ENCODE measurements around the gene KCNK3. TPM values are rescaled to one million over a fixed set of nuclear protein-coding genes. Genes with fewer than 3 reads are reported as not detected.
"Not testable (repeated sequence)": the region's sequence is repeated elsewhere in the genome, so short reads cannot be mapped to it uniquely, and the experiment has no call there.

KCNK3 gene
- total RNA-seq, 2 experiments from 2014 or later = not detected

GRCh38 chr2:26740890-26741302, 48.4 kb downstream of the KCNK3 start:
- ATAC-seq (peak; percentile 95), DNase-seq (peak; percentile 72)
- peak overlapping the region; percentile 58 for H3K27ac Mint-ChIP-seq
- H3K4me3 Mint-ChIP-seq = peak overlapping the region; percentile 6
- peaks cover 18% of the 10 kb centered on the region for H3K4me1 Mint-ChIP-seq
- CTCF ChIA-PET = interaction anchor here (0.6 to 12.0 kb wide), 5 partner anchors 9 to 163 kb away, joined by 3 to 178 read pairs (median 3); no protein-coding TSS in a partner anchor
- peaks cover 3% of the 10 kb centered on the region for H3K27me3 Mint-ChIP-seq
- H3K36me3 Mint-ChIP-seq = no peaks in the 10 kb centered on the region
- no peaks in the 10 kb centered on the region for H3K9me3 Mint-ChIP-seq (ENCODE audit: low read depth)

GRCh38 chr2:26742048-26742770, 49.7 kb downstream of the KCNK3 start:
- DNase-seq (no peak), ATAC-seq (no peak)
- CTCF ChIA-PET = interaction anchor here (0.7 to 12.0 kb wide), 2 partner anchors 137 to 239 kb away, joined by 3 to 178 read pairs; no protein-coding TSS in a partner anchor
- Mint-ChIP-seq H3K9me3 (ENCODE audit: low read depth) (no peaks in the 10 kb centered on the region), H3K4me1 (peaks cover 18% of the 10 kb centered on the region), H3K36me3 (no peaks in the 10 kb centered on the region), H3K27me3 (peaks cover 3% of the 10 kb centered on the region), H3K4me3 (no peak overlapping the region), H3K27ac (no peak overlapping the region)

GRCh38 chr2:26743852-26744251, 51.3 kb downstream of the KCNK3 start:
- no peak overlapping the region for H3K27ac Mint-ChIP-seq
- ATAC-seq = no peak
- DNase-seq = no peak
- H3K36me3 Mint-ChIP-seq = no peaks in the 10 kb centered on the region
- H3K4me1 Mint-ChIP-seq = peaks cover 18% of the 10 kb centered on the region
- H3K9me3 Mint-ChIP-seq (ENCODE audit: low read depth) = no peaks in the 10 kb centered on the region
- no peak overlapping the region for H3K4me3 Mint-ChIP-seq
- CTCF ChIA-PET = interaction anchor here (1.1 to 12.0 kb wide), 6 partner anchors 10 to 240 kb away, joined by 3 to 178 read pairs (median 9); no protein-coding TSS in a partner anchor
- peaks cover 3% of the 10 kb centered on the region for H3K27me3 Mint-ChIP-seq

GRCh38 chr2:26744953-26745352, 52.4 kb downstream of the KCNK3 start:
- no peak overlapping the region for H3K27ac Mint-ChIP-seq

GRCh38 chr2:26745609-26746327, 53.2 kb downstream of the KCNK3 start:
- Mint-ChIP-seq H3K4me1 (peaks cover 10% of the 10 kb centered on the region), H3K27ac (no peak overlapping the region), H3K27me3 (no peaks in the 10 kb centered on the region), H3K36me3 (no peaks in the 10 kb centered on the region), H3K9me3 (ENCODE audit: low read depth) (no peaks in the 10 kb centered on the region), H3K4me3 (no peak overlapping the region)
- ATAC-seq = peak; percentile 65
- DNase-seq = peak; percentile 87
- CTCF ChIA-PET = interaction anchor here (0.6 to 12.0 kb wide), 21 partner anchors 8 to 454 kb away, joined by 3 to 178 read pairs (median 4); no protein-coding TSS in a partner anchor

More at GRCh38 chr2:26744953-26745352, 52.4 kb downstream of the KCNK3 start:
- no peaks in the 10 kb centered on the region for H3K9me3 Mint-ChIP-seq (ENCODE audit: low read depth)
- no peak overlapping the region for H3K4me3 Mint-ChIP-seq
- DNase-seq = no peak
- peaks cover 16% of the 10 kb centered on the region for H3K4me1 Mint-ChIP-seq
- no peak for ATAC-seq
- H3K36me3 Mint-ChIP-seq = no peaks in the 10 kb centered on the region
- H3K27me3 Mint-ChIP-seq = no peaks in the 10 kb centered on the region
- CTCF ChIA-PET = interaction anchor here (0.9 to 12.0 kb wide), 16 partner anchors 8 to 313 kb away, joined by 3 to 178 read pairs (median 6); no protein-coding TSS in a partner anchor

- CTCF ChIA-PET = interaction anchor here (0.9 to 12.0 kb wide), 10 partner anchors 10 to 170 kb away, joined by 3 to 178 read pairs (median 4); no protein-coding TSS in a partner anchor
- Mint-ChIP-seq H3K36me3 (no peaks in the 10 kb centered on the region), H3K27me3 (no peaks in the 10 kb centered on the region), H3K9me3 (ENCODE audit: low read depth) (no peaks in the 10 kb centered on the region), H3K4me3 (no peak overlapping the region), H3K4me1 (no peaks in the 10 kb centered on the region), H3K27ac (no peak overlapping the region)
- ATAC-seq = no peak
- DNase-seq = no peak
Observed at GRCh38 chr2:26746934-26747333, 54.4 kb downstream of the KCNK3 start.

- not testable (repeated sequence) for H3K4me1 Mint-ChIP-seq; H3K27me3 Mint-ChIP-seq; H3K4me3 Mint-ChIP-seq; DNase-seq; H3K27ac Mint-ChIP-seq; H3K9me3 Mint-ChIP-seq (ENCODE audit: low read depth); ATAC-seq; H3K36me3 Mint-ChIP-seq
- CTCF ChIA-PET = interaction anchor here (1.1 to 12.0 kb wide), 2 partner anchors 145 to 172 kb away, joined by 5 to 178 read pairs; no protein-coding TSS in a partner anchor
Observed at GRCh38 chr2:26749787-26750420, 57.4 kb downstream of the KCNK3 start.

- ATAC-seq; H3K4me3 Mint-ChIP-seq; DNase-seq; H3K27me3 Mint-ChIP-seq; H3K27ac Mint-ChIP-seq; H3K9me3 Mint-ChIP-seq (ENCODE audit: low read depth); H3K4me1 Mint-ChIP-seq; H3K36me3 Mint-ChIP-seq: not testable (repeated sequence)
- CTCF ChIA-PET = interaction anchor here (0.7 kb wide), 1 partner anchor 23 kb away, joined by 3 read pairs; no protein-coding TSS in a partner anchor
Observed at GRCh38 chr2:26750467-26750866, 57.9 kb downstream of the KCNK3 start.

- ATAC-seq = no peak
- H3K36me3 Mint-ChIP-seq = no peaks in the 10 kb centered on the region
- CTCF ChIA-PET = interaction anchor here (0.6 kb wide), 1 partner anchor 143 kb away, joined by 4 read pairs; no protein-coding TSS in a partner anchor
Observed at GRCh38 chr2:26752656-26753055, 60.1 kb downstream of the KCNK3 start.

GRCh38 chr2:26754539-26754938, 62.0 kb downstream of the KCNK3 start:
- CTCF ChIA-PET = interaction anchor here (2.4 kb wide), 1 partner anchor 9 kb away, joined by 8 read pairs; no protein-coding TSS in a partner anchor

More at GRCh38 chr2:26752656-26753055, 60.1 kb downstream of the KCNK3 start:
- Mint-ChIP-seq H3K27me3 (peaks cover 9% of the 10 kb centered on the region), H3K4me3 (no peak overlapping the region), H3K4me1 (peaks cover 14% of the 10 kb centered on the region), H3K27ac (no peak overlapping the region), H3K9me3 (ENCODE audit: low read depth) (no peaks in the 10 kb centered on the region)
- DNase-seq = no peak

GRCh38 chr2:26754972-26755670, 62.6 kb downstream of the KCNK3 start:
- H3K36me3 Mint-ChIP-seq = no peaks in the 10 kb centered on the region
- DNase-seq (no peak), ATAC-seq (no peak)
- peaks cover 9% of the 10 kb centered on the region for H3K27me3 Mint-ChIP-seq
- H3K27ac Mint-ChIP-seq = no peak overlapping the region
- H3K9me3 Mint-ChIP-seq (ENCODE audit: low read depth) = no peaks in the 10 kb centered on the region
- no peak overlapping the region for H3K4me3 Mint-ChIP-seq
- H3K4me1 Mint-ChIP-seq = peaks cover 24% of the 10 kb centered on the region
- CTCF ChIA-PET = interaction anchor here (2.4 kb wide), 1 partner anchor 10 kb away, joined by 8 read pairs; no protein-coding TSS in a partner anchor

More at GRCh38 chr2:26754539-26754938, 62.0 kb downstream of the KCNK3 start:
- Mint-ChIP-seq H3K4me3 (no peak overlapping the region), H3K9me3 (ENCODE audit: low read depth) (no peaks in the 10 kb centered on the region), H3K36me3 (no peaks in the 10 kb centered on the region), H3K27ac (no peak overlapping the region), H3K27me3 (peaks cover 9% of the 10 kb centered on the region), H3K4me1 (peaks cover 24% of the 10 kb centered on the region)
- ATAC-seq (no peak), DNase-seq (no peak)

GRCh38 chr2:26756337-26756736, 63.8 kb downstream of the KCNK3 start:
- Mint-ChIP-seq H3K27me3 (peaks cover 9% of the 10 kb centered on the region), H3K9me3 (ENCODE audit: low read depth) (no peaks in the 10 kb centered on the region), H3K4me3 (no peak overlapping the region), H3K27ac (no peak overlapping the region), H3K4me1 (peaks cover 24% of the 10 kb centered on the region), H3K36me3 (no peaks in the 10 kb centered on the region)
- ATAC-seq = no peak
- CTCF ChIA-PET = interaction anchor here (2.4 kb wide), 1 partner anchor 10 kb away, joined by 11 read pairs; no protein-coding TSS in a partner anchor
- DNase-seq = no peak

Measured in activated CD8-positive, alpha-beta memory T cell treated with anti-CD3 and anti-CD28 coated beads, Interleukin-2, amount 10 ng/mL, durations not matched to agents 7 days and 5 days (primary cell).